ENCODE results near the gene TRPT1.

Gene TRPT1

GRCh38 chr11:64203421-64204079, 22.4 kb downstream of the TRPT1 start:
- TF ChIP-seq CTCF (IDR thresholded peaks at IDR 0.05; ENCODE audit: extremely low read depth, missing control alignments), result no peak
- no peak for DNase-seq (ENCODE audit: low spot score)

GRCh38 chr11:64202992-64203391, 23.0 kb downstream of the TRPT1 start:
- no peak for TF ChIP-seq CTCF (IDR thresholded peaks at IDR 0.05; ENCODE audit: extremely low read depth, missing control alignments)
- DNase-seq (ENCODE audit: low spot score), result no peak

GRCh38 chr11:64201543-64201942, 24.4 kb downstream of the TRPT1 start:
- no peak for TF ChIP-seq CTCF (IDR thresholded peaks at IDR 0.05; ENCODE audit: extremely low read depth, missing control alignments)
- no peak for DNase-seq (ENCODE audit: low spot score)

GRCh38 chr11:64198511-64198910, 27.5 kb downstream of the TRPT1 start:
- DNase-seq (ENCODE audit: low spot score), result no peak
- no peak for TF ChIP-seq CTCF (IDR thresholded peaks at IDR 0.05; ENCODE audit: extremely low read depth, missing control alignments)

GRCh38 chr11:64196626-64197025, 29.4 kb downstream of the TRPT1 start:
- no peak for DNase-seq (ENCODE audit: low spot score)
- TF ChIP-seq CTCF (IDR thresholded peaks at IDR 0.05; ENCODE audit: extremely low read depth, missing control alignments), result no peak

- no peak for DNase-seq (ENCODE audit: low spot score)
- no peak for TF ChIP-seq CTCF (IDR thresholded peaks at IDR 0.05; ENCODE audit: extremely low read depth, missing control alignments)
Observed at GRCh38 chr11:64192434-64192833, 33.6 kb downstream of the TRPT1 start.

- no peak for DNase-seq (ENCODE audit: low spot score)
- TF ChIP-seq CTCF (IDR thresholded peaks at IDR 0.05; ENCODE audit: extremely low read depth, missing control alignments), result no peak
Observed at GRCh38 chr11:64186492-64187165, 39.4 kb downstream of the TRPT1 start.
